A549 (cell line): Measurements from ENCODE around the gene BANF2.

Experiments
- ESRRA ChIP-seq: fragments of 150-350 bp; IDR thresholded peaks from 2 replicates; pipeline ENCODE4 v1.6.1; 2014; ENCODE audit warnings: mild to moderate bottlenecking, low read length, borderline replicate concordance
- MAZ ChIP-seq: fragments of 150-350 bp; IDR thresholded peaks from 2 replicates; pipeline ENCODE4 v1.6.1; 2014; ENCODE audit warnings: antibody characterized with exemption, low read depth, low read length, borderline replicate concordance
- POLR2A ChIP-seq: IDR thresholded peaks from 2 replicates; pipeline ENCODE4 v1.6.1; 2012; ENCODE audit warnings: mild to moderate bottlenecking, low read length
- RAD21 ChIP-seq, 2 experiments: fragments of >200 bp in 1 of 2; sonication (Bioruptor Twin) in 1 of 2; formaldehyde crosslinking in 1 of 2; IDR thresholded peaks in 1 of 2; conservative IDR thresholded peaks in 1 of 2; 2 replicates in 1 of 2; 3 replicates in 1 of 2; pipeline ENCODE4 v1.6.1; 2012 to 2018; ENCODE audit warnings: inconsistent platforms in 1 of 2
- RCOR1 ChIP-seq: fragments of 150-350 bp; IDR thresholded peaks from 2 replicates; pipeline ENCODE4 v1.6.1; 2014; ENCODE audit warnings: antibody characterized with exemption, low read length, low read depth
- RNF2 ChIP-seq: fragments of 200-600 bp; sonication (generic); IDR thresholded peaks from 2 replicates; pipeline ENCODE4 v1.6.1; 2016; ENCODE audit warnings: low read depth, mild to moderate bottlenecking, antibody characterized with exemption, moderate library complexity, borderline replicate concordance
- SMC3 ChIP-seq: fragments of >200 bp; sonication (Bioruptor Twin); formaldehyde crosslinking; IDR thresholded peaks from 3 replicates; pipeline ENCODE4 v1.6.1; 2018; ENCODE audit warnings: inconsistent platforms
- ZFP36 ChIP-seq: fragments of 450-650 bp; IDR thresholded peaks from 2 replicates; pipeline ENCODE4 v1.6.1; 2014; ENCODE audit warnings: borderline replicate concordance; ENCODE audit not compliant: partially characterized antibody
- TF ChIP-seq, protein P1 (sequence below): fragments of 200-600 bp; sonication (generic); IDR thresholded peaks from 2 replicates; pipeline ENCODE4 v1.6.1; 2016; ENCODE audit warnings: antibody characterized with exemption, mild to moderate bottlenecking, moderate library complexity
- TF ChIP-seq, protein P2 (sequence below): fragments of >200 bp; sonication (Bioruptor Twin); formaldehyde crosslinking; IDR thresholded peaks from 3 replicates; pipeline ENCODE4 v1.5.1; 2016
- TF ChIP-seq, protein P3 (sequence below): IDR thresholded peaks from 2 replicates; pipeline ENCODE4 v1.6.1; 2012
- TF ChIP-seq, protein P4 (sequence below): fragments of >200 bp; sonication (Bioruptor Twin); formaldehyde crosslinking; IDR thresholded peaks from 3 replicates; pipeline ENCODE4 v1.6.1; 2016

DNA sequence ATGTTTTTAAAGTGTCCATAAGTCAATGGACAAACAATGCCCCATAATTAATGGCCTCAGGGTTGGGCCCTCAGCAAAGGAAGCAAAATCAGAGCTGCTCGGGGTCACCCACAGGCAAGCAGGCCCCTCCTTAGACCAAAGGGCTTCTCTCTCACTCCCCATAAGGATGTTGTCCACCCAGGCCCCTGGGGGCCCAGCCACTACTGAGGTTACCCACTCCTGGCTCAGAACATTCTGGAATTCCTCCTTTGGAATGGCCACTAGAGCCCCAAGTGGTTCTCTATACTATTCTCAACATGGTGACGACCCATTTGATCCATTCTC lies 50.9 kb downstream of the BANF2 start:
- TF ChIP-seq, protein P1, sequence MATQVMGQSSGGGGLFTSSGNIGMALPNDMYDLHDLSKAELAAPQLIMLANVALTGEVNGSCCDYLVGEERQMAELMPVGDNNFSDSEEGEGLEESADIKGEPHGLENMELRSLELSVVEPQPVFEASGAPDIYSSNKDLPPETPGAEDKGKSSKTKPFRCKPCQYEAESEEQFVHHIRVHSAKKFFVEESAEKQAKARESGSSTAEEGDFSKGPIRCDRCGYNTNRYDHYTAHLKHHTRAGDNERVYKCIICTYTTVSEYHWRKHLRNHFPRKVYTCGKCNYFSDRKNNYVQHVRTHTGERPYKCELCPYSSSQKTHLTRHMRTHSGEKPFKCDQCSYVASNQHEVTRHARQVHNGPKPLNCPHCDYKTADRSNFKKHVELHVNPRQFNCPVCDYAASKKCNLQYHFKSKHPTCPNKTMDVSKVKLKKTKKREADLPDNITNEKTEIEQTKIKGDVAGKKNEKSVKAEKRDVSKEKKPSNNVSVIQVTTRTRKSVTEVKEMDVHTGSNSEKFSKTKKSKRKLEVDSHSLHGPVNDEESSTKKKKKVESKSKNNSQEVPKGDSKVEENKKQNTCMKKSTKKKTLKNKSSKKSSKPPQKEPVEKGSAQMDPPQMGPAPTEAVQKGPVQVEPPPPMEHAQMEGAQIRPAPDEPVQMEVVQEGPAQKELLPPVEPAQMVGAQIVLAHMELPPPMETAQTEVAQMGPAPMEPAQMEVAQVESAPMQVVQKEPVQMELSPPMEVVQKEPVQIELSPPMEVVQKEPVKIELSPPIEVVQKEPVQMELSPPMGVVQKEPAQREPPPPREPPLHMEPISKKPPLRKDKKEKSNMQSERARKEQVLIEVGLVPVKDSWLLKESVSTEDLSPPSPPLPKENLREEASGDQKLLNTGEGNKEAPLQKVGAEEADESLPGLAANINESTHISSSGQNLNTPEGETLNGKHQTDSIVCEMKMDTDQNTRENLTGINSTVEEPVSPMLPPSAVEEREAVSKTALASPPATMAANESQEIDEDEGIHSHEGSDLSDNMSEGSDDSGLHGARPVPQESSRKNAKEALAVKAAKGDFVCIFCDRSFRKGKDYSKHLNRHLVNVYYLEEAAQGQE, result no peak
- TF ChIP-seq, protein P2, sequence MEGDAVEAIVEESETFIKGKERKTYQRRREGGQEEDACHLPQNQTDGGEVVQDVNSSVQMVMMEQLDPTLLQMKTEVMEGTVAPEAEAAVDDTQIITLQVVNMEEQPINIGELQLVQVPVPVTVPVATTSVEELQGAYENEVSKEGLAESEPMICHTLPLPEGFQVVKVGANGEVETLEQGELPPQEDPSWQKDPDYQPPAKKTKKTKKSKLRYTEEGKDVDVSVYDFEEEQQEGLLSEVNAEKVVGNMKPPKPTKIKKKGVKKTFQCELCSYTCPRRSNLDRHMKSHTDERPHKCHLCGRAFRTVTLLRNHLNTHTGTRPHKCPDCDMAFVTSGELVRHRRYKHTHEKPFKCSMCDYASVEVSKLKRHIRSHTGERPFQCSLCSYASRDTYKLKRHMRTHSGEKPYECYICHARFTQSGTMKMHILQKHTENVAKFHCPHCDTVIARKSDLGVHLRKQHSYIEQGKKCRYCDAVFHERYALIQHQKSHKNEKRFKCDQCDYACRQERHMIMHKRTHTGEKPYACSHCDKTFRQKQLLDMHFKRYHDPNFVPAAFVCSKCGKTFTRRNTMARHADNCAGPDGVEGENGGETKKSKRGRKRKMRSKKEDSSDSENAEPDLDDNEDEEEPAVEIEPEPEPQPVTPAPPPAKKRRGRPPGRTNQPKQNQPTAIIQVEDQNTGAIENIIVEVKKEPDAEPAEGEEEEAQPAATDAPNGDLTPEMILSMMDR, result no peak
- no peak for TF ChIP-seq ESRRA
- TF ChIP-seq SMC3, result no peak
- TF ChIP-seq, protein P3, sequence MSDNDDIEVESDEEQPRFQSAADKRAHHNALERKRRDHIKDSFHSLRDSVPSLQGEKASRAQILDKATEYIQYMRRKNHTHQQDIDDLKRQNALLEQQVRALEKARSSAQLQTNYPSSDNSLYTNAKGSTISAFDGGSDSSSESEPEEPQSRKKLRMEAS, result no peak
- TF ChIP-seq POLR2A, result no peak
- no peak for TF ChIP-seq RAD21 (conservative IDR thresholded peaks at IDR 0.05 in 1 of 2, IDR thresholded peaks at IDR 0.05 in 1 of 2)
- TF ChIP-seq MAZ, result no peak
- TF ChIP-seq RCOR1, result no peak
- TF ChIP-seq, protein P4, sequence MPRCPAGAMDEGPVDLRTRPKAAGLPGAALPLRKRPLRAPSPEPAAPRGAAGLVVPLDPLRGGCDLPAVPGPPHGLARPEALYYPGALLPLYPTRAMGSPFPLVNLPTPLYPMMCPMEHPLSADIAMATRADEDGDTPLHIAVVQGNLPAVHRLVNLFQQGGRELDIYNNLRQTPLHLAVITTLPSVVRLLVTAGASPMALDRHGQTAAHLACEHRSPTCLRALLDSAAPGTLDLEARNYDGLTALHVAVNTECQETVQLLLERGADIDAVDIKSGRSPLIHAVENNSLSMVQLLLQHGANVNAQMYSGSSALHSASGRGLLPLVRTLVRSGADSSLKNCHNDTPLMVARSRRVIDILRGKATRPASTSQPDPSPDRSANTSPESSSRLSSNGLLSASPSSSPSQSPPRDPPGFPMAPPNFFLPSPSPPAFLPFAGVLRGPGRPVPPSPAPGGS, result no peak
- TF ChIP-seq ZFP36, result no peak
- TF ChIP-seq RNF2, result no peak
